Breast epithelium (tissue), 4 donors: ENCODE measurements around the gene PTPRM. TPM values are rescaled to one million over a fixed set of nuclear protein-coding genes. Genes with fewer than 3 reads are reported as not detected.
A peak's percentile ranks its signal among the peaks of the same experiment; 100 is the strongest.

ENCODE experiments used
- DNase-seq, 2 donors: peaks; one replicate each; pipeline ENCODE4 v3.0.0-alpha.2; 2019; ENCODE audit warnings: low spot score in 2 of 2
- H3K27ac ChIP-seq, 2 donors: fragments of 200-600 bp; sonication (generic) in 1 of 2; one replicate each; pipeline ENCODE4 v1.5.1; 2016 to 2019; ENCODE audit warnings: mild to moderate bottlenecking in 1 of 2
- H3K27me3 ChIP-seq, 2 donors: fragments of 200-600 bp; sonication (generic) in 1 of 2; one replicate each; pipeline versions ENCODE4 v1.5.1 to v1.6.0; 2017 to 2019; ENCODE audit warnings: control low read depth in 1 of 2, mild to moderate bottlenecking in 1 of 2
- H3K36me3 ChIP-seq: fragments of 200-600 bp; one replicate; pipeline ENCODE4 v1.5.1; 2019
- H3K4me1 ChIP-seq, 2 donors: fragments of 200-600 bp; sonication (generic); one replicate each; pipeline ENCODE4 v1.5.1; 2016 to 2019; ENCODE audit warnings: control low read depth in 1 of 2
- H3K4me3 ChIP-seq, 3 donors: fragments of 200-600 bp; sonication (generic); 1 replicate in 2 of 3; 2 replicates in 1 of 3; pipeline ENCODE4 v1.5.1; 2016 to 2019; ENCODE audit warnings: mild to moderate bottlenecking in 3 of 3, moderate library complexity in 2 of 3
- H3K9me3 ChIP-seq, 2 donors: fragments of 200-600 bp; sonication (generic) in 1 of 2; one replicate each; pipeline ENCODE4 v1.5.1; 2016 to 2019; ENCODE audit warnings: control low read depth in 1 of 2
- POLR2A ChIP-seq: fragments of 450-650 bp; IDR thresholded peaks from one replicate; pipeline ENCODE4 v1.6.1; 2016; ENCODE audit warnings: antibody characterized with exemption, mild to moderate bottlenecking, moderate library complexity
- POLR2AphosphoS5 ChIP-seq, 3 donors: sonication (generic); formaldehyde crosslinking; IDR thresholded peaks; one replicate each; pipeline ENCODE4 v1.6.1; 2017; ENCODE audit warnings: antibody characterized with exemption in 3 of 3
- intact Hi-C: fragments of 100-400 bp; cut with DNase I; formaldehyde crosslinking; loops from one replicate; pipeline ENCODE4 v1.15.1; 2023; ENCODE audit warnings: low total_unique reads
- total RNA-seq, 3 donors: library from RNA; depleted of rRNA; stranded (reverse); fragments of >200 nt; gene quantifications; one replicate each; pipeline ENCODE4 v1.1.0, GENCODE V29; 2016
- TF ChIP-seq, protein P1 (sequence below), 3 donors: fragments of 450-650 bp; IDR thresholded peaks; one replicate each; pipeline ENCODE4 v1.5.1; 2016 to 2017; ENCODE audit warnings: antibody characterized with exemption in 3 of 3, mild to moderate bottlenecking in 3 of 3, moderate library complexity in 3 of 3

PTPRM gene
- total RNA-seq, 3 donors from 2014 or later, result 41.7 to 181 (median 140) TPM

DNA sequence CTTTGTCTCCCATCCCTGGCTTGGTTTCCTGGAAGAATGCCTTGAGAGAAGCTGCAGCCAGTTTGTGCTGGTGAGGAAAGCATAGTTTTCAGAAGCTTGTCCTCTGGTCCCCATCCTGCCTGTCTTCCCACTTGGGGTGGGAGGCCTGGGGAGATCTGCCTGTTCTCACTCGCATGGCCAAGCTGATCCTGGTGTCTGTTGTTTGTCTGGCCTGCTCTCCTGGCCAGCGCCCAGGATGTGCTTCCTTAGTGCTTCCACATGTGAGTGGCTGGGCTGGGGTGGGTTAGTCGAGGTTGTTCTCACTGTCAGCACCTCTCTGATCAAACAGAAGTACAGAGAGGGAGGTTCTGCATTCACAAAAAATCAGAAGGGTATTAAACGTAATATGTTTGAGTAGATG is 49.5 kb downstream of the PTPRM start:
- H3K36me3 ChIP-seq, result no peaks in the 10 kb centered on the region
- no peaks in the 10 kb centered on the region for H3K9me3 ChIP-seq
- intact Hi-C loops, result no loop called here
- TF ChIP-seq POLR2A (no peak), POLR2AphosphoS5 (IDR thresholded peaks at IDR 0.05) (peak in 1 of 3 donors; percentile 39)
- DNase-seq, result peak; percentile 28 to 54
- no peak overlapping the region for H3K27ac ChIP-seq
- no peaks in the 10 kb centered on the region for H3K27me3 ChIP-seq
- no peak overlapping the region for H3K4me3 ChIP-seq
- H3K4me1 ChIP-seq, result no peaks in the 10 kb centered on the region

DNA sequence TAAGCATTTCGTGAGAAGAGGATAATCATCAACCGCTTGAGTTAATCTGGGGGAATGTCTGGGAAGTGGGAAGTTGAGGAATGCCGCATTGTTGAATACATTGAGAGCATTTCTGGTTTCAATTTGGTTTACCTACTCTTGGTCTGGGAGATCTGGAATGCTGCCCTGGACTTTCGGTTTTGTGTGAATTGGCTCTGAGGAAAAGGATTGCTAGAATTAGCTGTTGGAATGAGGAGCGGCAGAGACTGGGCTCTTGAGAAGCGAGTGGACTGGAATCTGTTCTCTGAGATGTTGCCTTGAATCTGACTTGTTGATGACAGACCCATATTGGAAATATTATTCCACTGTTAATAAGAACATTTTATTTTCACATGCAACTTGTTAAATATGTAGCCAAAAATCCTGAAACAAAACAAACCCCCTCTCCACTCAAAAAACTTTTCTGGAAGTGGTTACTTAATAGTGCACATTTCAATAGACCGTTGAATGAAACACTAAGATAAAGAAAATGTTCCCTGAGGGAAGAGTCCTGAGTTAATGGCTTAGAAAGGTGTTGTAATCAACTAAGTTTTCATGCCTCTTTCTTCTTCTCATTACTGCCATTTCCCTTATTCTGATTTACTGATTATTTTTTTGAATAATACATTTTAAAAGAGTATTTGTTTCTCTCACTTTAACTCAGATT is 50.8 kb downstream of the PTPRM start:
- H3K9me3 ChIP-seq, result no peaks in the 10 kb centered on the region
- no peaks in the 10 kb centered on the region for H3K27me3 ChIP-seq
- peak overlapping the region in 2 of 3 donors; percentile 16 to 27 for H3K4me3 ChIP-seq
- intact Hi-C loops, result no loop called here
- no peaks in the 10 kb centered on the region for H3K4me1 ChIP-seq
- peak overlapping the region in 1 of 2 donors; percentile 50 for H3K27ac ChIP-seq
- peak in 1 of 2 donors; percentile 57 for DNase-seq
- no peaks in the 10 kb centered on the region for H3K36me3 ChIP-seq
- TF ChIP-seq POLR2A (no peak), POLR2AphosphoS5 (IDR thresholded peaks at IDR 0.05) (peak in 1 of 3 donors; percentile 18)

DNA sequence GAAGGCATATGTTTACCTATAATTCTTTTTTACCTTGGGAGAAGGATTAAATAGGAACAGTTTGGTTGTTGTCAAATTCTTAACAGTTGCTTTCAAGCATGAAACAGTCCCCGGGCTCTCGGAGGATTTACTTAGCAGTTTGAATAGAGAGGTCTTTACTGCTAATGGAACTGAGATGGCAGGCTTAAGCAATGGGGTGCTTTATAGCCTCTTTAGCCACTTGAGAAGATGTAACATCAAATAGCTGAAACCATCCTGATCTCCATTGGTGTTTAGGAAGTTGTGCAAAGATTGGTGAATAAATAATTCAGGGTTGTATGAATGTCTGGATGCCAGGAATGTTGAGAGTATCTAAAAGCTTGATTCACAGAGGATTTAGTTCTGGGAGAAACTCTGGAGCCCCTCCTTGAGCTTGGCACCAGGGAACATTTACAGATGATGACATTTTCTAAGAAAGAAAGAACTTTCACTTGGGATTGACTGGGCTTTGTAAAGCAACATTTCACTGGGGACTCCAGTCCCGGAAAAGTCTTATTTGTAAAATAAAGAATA is 51.9 kb downstream of the PTPRM start:
- no peaks in the 10 kb centered on the region for H3K4me1 ChIP-seq
- DNase-seq, result no peak
- H3K4me3 ChIP-seq, result no peak overlapping the region
- H3K27me3 ChIP-seq, result no peaks in the 10 kb centered on the region
- TF ChIP-seq, protein P1, sequence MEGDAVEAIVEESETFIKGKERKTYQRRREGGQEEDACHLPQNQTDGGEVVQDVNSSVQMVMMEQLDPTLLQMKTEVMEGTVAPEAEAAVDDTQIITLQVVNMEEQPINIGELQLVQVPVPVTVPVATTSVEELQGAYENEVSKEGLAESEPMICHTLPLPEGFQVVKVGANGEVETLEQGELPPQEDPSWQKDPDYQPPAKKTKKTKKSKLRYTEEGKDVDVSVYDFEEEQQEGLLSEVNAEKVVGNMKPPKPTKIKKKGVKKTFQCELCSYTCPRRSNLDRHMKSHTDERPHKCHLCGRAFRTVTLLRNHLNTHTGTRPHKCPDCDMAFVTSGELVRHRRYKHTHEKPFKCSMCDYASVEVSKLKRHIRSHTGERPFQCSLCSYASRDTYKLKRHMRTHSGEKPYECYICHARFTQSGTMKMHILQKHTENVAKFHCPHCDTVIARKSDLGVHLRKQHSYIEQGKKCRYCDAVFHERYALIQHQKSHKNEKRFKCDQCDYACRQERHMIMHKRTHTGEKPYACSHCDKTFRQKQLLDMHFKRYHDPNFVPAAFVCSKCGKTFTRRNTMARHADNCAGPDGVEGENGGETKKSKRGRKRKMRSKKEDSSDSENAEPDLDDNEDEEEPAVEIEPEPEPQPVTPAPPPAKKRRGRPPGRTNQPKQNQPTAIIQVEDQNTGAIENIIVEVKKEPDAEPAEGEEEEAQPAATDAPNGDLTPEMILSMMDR (IDR thresholded peaks at IDR 0.05), result no peak
- TF ChIP-seq POLR2AphosphoS5 (IDR thresholded peaks at IDR 0.05), result no peak
- no peak for TF ChIP-seq POLR2A
- intact Hi-C loops, result no loop called here
- H3K36me3 ChIP-seq, result no peaks in the 10 kb centered on the region
- no peaks in the 10 kb centered on the region for H3K9me3 ChIP-seq
- H3K27ac ChIP-seq, result no peak overlapping the region

DNA sequence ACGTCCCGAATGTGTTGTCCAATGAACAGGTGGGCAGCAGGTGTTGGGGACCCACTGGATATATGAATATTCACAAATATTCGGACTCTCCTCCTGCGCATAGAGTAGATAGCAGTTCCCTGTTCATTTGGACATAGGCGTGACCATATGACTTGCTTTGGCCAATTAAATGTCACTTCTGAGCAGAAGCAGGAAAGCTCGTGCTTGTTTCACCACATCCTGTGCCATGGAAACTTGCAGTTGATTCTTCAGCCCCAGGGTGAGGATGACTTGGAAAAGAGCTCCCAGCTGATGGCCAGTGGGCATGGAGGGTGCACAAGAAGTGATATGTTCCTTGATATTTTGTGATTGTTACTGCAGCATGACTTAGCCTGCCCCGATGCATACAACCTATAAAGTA is 52.6 kb downstream of the PTPRM start:
- Histone ChIP-seq H3K36me3 (no peaks in the 10 kb centered on the region), H3K9me3 (no peaks in the 10 kb centered on the region), H3K4me3 (no peak overlapping the region), H3K27ac (no peak overlapping the region), H3K4me1 (no peaks in the 10 kb centered on the region), H3K27me3 (no peaks in the 10 kb centered on the region)
- DNase-seq, result no peak
- intact Hi-C loops, result no loop called here
- TF ChIP-seq, protein P1 (IDR thresholded peaks at IDR 0.05), result no peak
- TF ChIP-seq POLR2A (no peak), POLR2AphosphoS5 (IDR thresholded peaks at IDR 0.05) (no peak)

DNA sequence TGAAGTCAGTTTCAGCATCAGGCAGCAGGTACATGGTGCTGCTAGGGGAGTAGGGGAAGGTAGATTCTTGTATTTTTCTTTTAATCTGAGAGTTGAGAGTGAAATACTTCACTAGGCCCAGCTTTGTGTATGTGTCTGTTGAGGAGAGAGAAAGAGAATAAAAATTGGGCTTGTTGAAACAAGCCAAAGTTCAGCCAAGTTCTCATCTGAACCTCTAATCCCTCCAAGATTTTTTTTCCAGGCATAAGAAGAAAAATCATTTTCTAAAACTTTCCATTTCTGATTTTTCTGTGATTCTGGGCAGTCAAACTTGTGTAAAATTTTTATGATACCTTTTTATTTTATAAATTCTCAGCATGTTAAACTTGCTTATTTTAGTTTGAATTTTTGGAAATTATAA is 55.6 kb downstream of the PTPRM start:
- H3K4me3 ChIP-seq, result no peak overlapping the region
- no peaks in the 10 kb centered on the region for H3K27me3 ChIP-seq
- no peaks in the 10 kb centered on the region for H3K36me3 ChIP-seq
- no peak for DNase-seq
- no peak overlapping the region for H3K27ac ChIP-seq
- H3K4me1 ChIP-seq, result no peaks in the 10 kb centered on the region
- TF ChIP-seq POLR2A (no peak), POLR2AphosphoS5 (IDR thresholded peaks at IDR 0.05) (no peak)
- intact Hi-C loops, result no loop called here
- H3K9me3 ChIP-seq, result no peaks in the 10 kb centered on the region

DNA sequence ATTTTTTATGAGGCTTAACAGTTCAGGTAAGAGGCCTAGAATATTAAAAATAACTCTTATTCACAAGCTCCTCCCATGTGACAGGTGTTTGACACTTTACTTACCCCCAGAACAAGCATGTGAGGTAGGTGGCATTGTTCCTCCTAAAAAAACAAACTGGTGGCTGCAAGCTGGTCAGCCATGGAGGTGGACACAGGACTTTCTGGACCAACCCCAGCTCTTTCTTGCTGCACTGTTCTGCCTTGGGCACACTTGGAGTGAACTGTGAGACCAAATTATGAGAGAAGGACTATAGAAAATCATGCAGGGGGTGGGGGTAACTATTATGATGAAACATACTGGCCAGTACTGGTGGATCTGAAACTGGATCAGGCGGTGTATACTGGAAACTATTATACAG is 56.6 kb downstream of the PTPRM start:
- no peak for DNase-seq
- H3K27me3 ChIP-seq, result no peaks in the 10 kb centered on the region
- H3K36me3 ChIP-seq, result no peaks in the 10 kb centered on the region
- no peaks in the 10 kb centered on the region for H3K9me3 ChIP-seq
- TF ChIP-seq POLR2A, result no peak
- no peak for TF ChIP-seq POLR2AphosphoS5 (IDR thresholded peaks at IDR 0.05)
- TF ChIP-seq, protein P1 (IDR thresholded peaks at IDR 0.05), result no peak
- intact Hi-C loops, result no loop called here
- no peak overlapping the region for H3K4me3 ChIP-seq
- H3K27ac ChIP-seq, result no peak overlapping the region
- H3K4me1 ChIP-seq, result no peaks in the 10 kb centered on the region
